ENCODE results near the gene PEX14.

Gene PEX14

GRCh38 chr1:10624256-10625050, 149.7 kb downstream of the PEX14 start:
- Histone ChIP-seq H3K36me3 (peaks cover 19% of the 10 kb centered on the region), H3K27ac (no peak overlapping the region), H3K4me1 (ENCODE audit: control insufficient read depth in 1 of 2, insufficient read depth in 1 of 2, low read depth in 1 of 2, low read length in 1 of 2) (no peaks in the 10 kb centered on the region), H3K4me3 (ENCODE audit: low read depth in 1 of 2, low read length in 1 of 2) (no peak overlapping the region), H3K27me3 (no peaks in the 10 kb centered on the region), H3K9me3 (no peaks in the 10 kb centered on the region)
- TF ChIP-seq CTCF (IDR thresholded peaks at IDR 0.05): no peak

- Histone ChIP-seq H3K4me1 (ENCODE audit: control insufficient read depth in 1 of 2, insufficient read depth in 1 of 2, low read depth in 1 of 2, low read length in 1 of 2) (no peaks in the 10 kb centered on the region), H3K4me3 (ENCODE audit: low read depth in 1 of 2, low read length in 1 of 2) (no peak overlapping the region), H3K36me3 (peaks cover 26% of the 10 kb centered on the region), H3K27ac (no peak overlapping the region), H3K9me3 (no peaks in the 10 kb centered on the region), H3K27me3 (no peaks in the 10 kb centered on the region)
- TF ChIP-seq CTCF (IDR thresholded peaks at IDR 0.05): no peak
Observed at GRCh38 chr1:10625076-10625475, 150.3 kb downstream of the PEX14 start.

- H3K36me3 ChIP-seq: peaks cover 30% of the 10 kb centered on the region
- TF ChIP-seq CTCF (IDR thresholded peaks at IDR 0.05): no peak
- H3K27me3 ChIP-seq: no peaks in the 10 kb centered on the region
- no peaks in the 10 kb centered on the region for H3K9me3 ChIP-seq
- no peak overlapping the region for H3K27ac ChIP-seq
- H3K4me3 ChIP-seq (ENCODE audit: low read depth in 1 of 2, low read length in 1 of 2): no peak overlapping the region
- no peaks in the 10 kb centered on the region for H3K4me1 ChIP-seq (ENCODE audit: control insufficient read depth in 1 of 2, insufficient read depth in 1 of 2, low read depth in 1 of 2, low read length in 1 of 2)
Observed at GRCh38 chr1:10625554-10625953, 150.8 kb downstream of the PEX14 start.

- Histone ChIP-seq H3K9me3 (no peaks in the 10 kb centered on the region), H3K27me3 (no peaks in the 10 kb centered on the region), H3K4me1 (ENCODE audit: control insufficient read depth in 1 of 2, insufficient read depth in 1 of 2, low read depth in 1 of 2, low read length in 1 of 2) (no peaks in the 10 kb centered on the region), H3K4me3 (ENCODE audit: low read depth in 1 of 2, low read length in 1 of 2) (no peak overlapping the region), H3K36me3 (peaks cover 37% of the 10 kb centered on the region), H3K27ac (no peak overlapping the region)
- TF ChIP-seq CTCF (IDR thresholded peaks at IDR 0.05): no peak
Observed at GRCh38 chr1:10626131-10626731, 151.5 kb downstream of the PEX14 start.

- Histone ChIP-seq H3K4me3 (ENCODE audit: low read depth in 1 of 2, low read length in 1 of 2) (no peak overlapping the region), H3K27ac (no peak overlapping the region), H3K36me3 (peaks cover 41% of the 10 kb centered on the region), H3K27me3 (no peaks in the 10 kb centered on the region), H3K9me3 (no peaks in the 10 kb centered on the region), H3K4me1 (ENCODE audit: control insufficient read depth in 1 of 2, insufficient read depth in 1 of 2, low read depth in 1 of 2, low read length in 1 of 2) (no peaks in the 10 kb centered on the region)
- no peak for TF ChIP-seq CTCF (IDR thresholded peaks at IDR 0.05)
Observed at GRCh38 chr1:10626791-10627410, 152.2 kb downstream of the PEX14 start.
